ENCODE results near the gene IKZF3.
"Not testable (repeated sequence)": the region's sequence is repeated elsewhere in the genome, so short reads cannot be mapped to it uniquely, and the experiment has no call there.

Gene IKZF3

GRCh38 chr17:39855911-39856649 is 8.0 kb downstream of the IKZF3 start:
- DNase-seq, result not testable (repeated sequence)

GRCh38 chr17:39854909-39855308 is 9.2 kb downstream of the IKZF3 start:
- DNase-seq, result no peak

DNA sequence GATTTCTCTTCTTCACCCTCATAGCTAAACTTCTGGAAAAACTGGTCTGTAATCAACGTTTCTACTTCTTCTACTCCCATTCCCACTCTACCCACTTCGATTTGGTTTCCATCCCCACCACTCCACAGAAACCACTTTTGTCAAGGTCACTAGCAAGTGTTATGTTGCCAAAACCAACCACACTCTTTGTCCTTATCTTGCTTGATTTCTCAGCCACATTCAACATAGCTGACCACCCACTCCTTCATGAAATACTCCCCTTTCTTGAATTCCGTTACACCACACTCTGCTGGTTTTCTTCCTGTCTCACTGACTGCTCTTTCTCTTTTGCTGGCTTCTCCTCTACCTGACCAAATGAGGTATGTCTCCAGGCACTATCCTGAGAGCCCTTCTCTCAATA is 11.9 kb downstream of the IKZF3 start:
- no peak for DNase-seq

GRCh38 chr17:39850186-39850585 is 13.9 kb downstream of the IKZF3 start:
- not testable (repeated sequence) for DNase-seq

DNA sequence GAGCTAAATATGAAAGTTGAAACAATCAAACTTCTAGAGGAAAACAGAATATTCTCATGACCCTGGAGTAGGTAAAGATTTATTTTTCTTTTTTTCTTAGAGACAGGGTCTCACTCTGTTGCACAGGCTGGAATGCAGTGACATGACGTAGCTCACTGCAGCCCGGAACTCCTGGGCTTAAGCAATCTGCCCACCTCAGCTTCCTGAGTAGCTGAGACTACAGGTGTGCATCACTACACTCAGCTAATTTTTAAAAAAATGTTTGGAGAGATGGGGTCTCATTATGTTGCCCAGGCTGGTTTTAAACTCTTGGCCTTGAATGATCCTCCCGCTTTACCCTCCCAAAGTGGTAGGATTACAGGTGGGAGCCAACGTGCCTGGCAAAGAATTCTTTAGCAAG is 15.5 kb downstream of the IKZF3 start:
- no peak for DNase-seq

- DNase-seq, result no peak
These were observed 17.9 kb downstream of the IKZF3 start for GRCh38 chr17:39846205-39846604.

GRCh38 chr17:39845052-39845846 is 18.9 kb downstream of the IKZF3 start:
- no peak for DNase-seq

GRCh38 chr17:39841134-39841683 is 22.9 kb downstream of the IKZF3 start:
- no peak for DNase-seq

- no peak for DNase-seq
These were observed 25.3 kb downstream of the IKZF3 start for GRCh38 chr17:39838784-39839183.

DNA sequence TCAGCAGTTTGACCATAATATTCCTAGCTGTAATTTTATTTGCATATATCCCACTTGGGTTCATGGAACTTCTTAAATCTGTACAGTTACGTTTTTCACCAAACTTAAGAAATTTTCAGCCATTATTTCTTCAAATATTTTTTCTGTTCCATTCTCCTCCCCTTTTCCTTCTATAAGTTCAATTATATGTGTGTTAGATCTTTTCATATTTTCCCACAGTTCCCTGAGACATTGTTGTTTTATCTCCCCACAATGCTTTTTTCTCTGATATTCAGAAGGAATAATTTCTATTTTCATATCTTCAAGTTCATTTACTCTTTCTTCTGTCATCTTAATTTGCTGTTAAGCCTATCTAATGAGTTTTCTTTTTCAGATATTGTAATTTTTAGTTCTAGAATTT is 26.1 kb downstream of the IKZF3 start:
- DNase-seq, result no peak

DNA sequence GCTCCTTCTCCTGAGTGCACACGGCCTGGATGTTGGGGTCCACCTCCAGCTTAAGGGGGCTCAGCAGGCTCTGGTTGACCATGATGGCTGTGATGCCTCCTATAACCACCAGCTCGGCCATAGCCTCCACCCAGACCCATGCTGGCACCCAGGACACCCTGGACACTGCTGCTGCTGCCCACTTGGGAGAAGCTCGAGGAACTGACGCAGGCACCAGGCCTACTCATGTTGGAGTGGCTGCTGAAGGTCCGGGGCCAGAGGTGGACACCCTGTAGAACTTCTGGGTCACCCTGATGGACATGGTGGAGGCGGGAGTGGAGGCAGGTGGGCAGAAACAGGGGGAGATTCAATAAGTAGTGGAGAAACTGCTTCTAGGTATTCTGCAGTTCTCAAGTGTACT is 28.0 kb downstream of the IKZF3 start:
- DNase-seq, result no peak

DNA sequence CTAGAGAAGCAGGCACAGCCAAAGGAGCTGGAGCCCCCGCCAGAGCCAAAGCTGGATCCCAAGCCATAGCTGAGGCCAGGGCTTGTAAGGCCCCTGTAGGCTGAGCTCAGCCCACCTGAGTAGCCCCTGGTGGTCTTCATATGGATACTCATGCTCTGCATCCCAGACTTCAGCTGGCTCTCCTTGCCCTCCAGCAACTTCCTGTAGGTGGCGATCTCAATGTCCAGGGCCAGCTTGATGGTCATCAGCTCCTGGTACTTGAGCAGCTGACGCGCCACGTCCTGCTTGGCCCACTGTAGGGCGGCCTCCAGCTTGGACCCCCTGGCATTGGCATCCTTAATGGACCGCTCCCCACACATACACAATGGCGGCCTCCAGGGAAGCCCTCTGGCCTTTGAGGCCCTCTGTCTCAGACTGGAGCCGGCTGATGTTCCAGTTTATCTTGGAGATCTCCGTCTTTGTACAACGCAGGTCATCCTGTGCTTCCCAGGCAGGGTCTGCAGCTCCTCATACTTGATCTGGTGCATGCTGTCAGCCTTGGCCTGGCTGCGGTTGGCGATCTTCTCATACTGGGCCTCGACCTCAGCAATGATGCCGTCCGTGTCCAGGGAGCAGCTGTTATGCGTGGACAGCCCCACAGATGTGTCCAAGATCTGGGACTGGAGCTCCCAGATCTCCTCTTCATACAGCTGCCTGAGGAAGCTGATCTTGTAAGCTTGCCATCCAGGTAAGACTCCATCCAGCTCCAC is 28.9 kb downstream of the IKZF3 start:
- DNase-seq, result no peak

- DNase-seq, result no peak
These were observed 30.1 kb downstream of the IKZF3 start for GRCh38 chr17:39834017-39834416.

- no peak for DNase-seq
These were observed 32.5 kb downstream of the IKZF3 start for GRCh38 chr17:39831588-39831987.

- no peak for DNase-seq
These were observed 35.7 kb downstream of the IKZF3 start for GRCh38 chr17:39828443-39828842.

GRCh38 chr17:39826334-39826733 is 37.8 kb downstream of the IKZF3 start:
- DNase-seq, result no peak

DNA sequence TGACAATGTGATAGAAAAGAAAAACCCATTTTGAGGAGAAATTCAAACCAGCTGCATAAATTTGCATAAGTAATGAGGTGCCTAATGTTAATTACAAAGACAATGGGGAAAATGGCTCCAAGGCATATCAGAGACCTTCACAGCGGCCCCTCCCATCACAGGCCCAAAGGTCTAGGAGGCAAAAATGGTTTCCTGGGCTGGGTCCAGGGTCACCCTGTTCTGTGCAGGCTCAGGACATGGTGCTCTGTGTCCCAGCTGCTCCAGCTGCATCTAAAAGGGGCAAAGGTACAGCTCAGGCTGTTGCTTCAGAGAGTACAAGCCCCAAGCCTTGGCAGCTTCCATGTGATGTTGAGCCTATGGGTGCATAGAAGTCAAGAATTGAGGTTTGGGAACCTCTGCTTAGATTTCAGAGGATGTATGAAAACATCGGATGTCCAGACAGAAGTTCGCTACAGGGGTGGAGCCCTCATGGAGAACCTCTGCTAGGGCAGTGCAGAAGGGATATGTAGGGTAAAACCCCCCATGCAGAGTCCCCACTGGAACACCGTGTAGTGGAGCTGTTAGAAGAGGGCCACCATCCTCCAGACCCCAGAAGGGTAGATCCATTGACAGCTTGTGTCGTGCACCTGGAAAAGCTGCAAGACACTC is 40.6 kb downstream of the IKZF3 start:
- DNase-seq, result no peak

DNA sequence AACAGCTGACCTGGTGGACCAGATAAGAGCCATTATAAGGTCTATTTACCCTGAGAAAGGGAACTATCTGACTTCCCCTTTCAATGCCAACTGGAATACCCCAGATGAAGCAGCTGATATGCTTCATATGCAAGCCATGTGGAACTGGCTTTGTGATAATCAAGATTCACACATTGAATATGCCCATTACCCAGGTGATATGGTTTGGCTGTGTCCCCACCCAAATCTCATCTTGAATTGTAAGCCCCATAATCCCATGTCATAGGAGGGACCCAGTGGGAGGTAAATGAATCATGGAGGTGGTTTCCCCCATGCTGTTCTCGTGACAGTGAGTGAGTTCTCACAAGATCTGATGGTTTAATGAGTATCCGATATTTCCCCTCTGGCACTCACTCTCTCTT is 42.1 kb downstream of the IKZF3 start:
- DNase-seq, result no peak

DNA sequence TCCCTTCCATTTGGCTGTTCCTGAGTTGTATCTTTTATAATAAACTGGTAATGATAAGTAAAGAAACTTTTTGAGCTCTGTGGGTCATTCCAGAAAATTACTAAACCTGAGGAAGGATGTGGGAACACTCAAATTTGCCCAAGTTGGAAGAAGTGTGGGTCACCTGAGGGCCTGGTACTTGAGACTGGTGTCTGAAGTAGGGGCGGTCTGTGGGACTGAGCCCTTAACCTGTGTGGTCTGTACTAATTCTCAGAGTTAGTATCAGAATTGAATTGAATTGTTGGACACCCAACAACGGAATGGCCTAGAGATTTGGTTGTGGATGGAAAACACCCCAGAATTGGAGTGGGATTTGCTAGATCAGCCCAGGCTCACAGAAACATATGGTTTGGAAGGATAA is 43.1 kb downstream of the IKZF3 start:
- no peak for DNase-seq

GRCh38 chr17:39820541-39820940 is 43.6 kb downstream of the IKZF3 start:
- no peak for DNase-seq

DNA sequence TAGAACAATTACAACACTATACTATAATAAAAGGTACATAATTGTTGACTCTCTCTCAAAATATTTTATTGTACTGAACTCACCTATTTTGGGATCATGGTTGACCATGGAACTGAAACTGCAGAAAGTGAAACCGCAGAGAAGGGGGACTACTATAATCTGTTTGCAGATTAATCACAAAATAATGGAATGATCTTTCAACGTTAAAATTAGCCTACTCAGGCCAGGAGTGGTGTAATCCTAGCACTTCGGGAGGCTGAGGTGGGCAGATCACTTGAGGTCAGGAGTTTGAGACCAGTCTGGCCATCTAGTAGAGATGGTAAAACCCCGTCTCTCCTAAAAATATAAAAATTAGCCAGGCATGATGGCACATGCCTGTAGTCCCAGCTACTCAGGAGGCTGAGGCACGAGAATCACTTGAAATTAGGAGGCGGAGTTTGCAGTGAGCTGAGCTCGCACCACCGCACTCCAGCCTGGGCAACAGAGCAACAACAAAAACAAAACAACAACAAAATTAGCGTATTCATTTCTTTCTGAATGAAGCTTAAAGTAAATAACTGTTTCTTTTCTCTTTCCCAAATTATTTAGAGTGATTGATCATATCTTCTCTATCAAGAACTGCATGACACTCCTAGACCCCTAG is 45.6 kb downstream of the IKZF3 start:
- DNase-seq, result no peak

DNA sequence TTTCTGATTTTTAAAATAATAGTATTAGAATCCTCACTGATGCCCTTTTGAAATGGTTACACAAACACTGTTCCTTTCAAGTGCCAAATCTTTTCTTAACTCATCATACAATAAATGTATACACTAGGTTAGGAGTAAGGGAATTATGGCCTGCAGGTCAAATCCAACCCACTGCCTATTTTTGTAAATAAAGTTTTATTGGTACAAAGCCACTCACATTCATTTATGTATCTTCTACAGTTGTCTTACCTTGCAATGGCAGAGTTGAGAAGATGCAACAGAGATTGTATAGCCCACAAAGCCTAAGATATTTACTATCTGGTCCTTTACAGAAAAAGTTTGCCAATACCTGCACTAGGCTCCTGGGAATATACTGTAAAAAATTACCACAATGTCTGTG is 47.8 kb downstream of the IKZF3 start:
- no peak for DNase-seq

All from SHP77 (cell line).